ENCODE measurements around the gene RAET1G. TPM values are rescaled to one million over a fixed set of nuclear protein-coding genes. Genes with fewer than 3 reads are reported as not detected.

The RAET1G gene
- total RNA-seq, 4 donors from 2014 or later, result 3.6 to 19.5 (median 10.8) TPM; not detected in 1

DNA sequence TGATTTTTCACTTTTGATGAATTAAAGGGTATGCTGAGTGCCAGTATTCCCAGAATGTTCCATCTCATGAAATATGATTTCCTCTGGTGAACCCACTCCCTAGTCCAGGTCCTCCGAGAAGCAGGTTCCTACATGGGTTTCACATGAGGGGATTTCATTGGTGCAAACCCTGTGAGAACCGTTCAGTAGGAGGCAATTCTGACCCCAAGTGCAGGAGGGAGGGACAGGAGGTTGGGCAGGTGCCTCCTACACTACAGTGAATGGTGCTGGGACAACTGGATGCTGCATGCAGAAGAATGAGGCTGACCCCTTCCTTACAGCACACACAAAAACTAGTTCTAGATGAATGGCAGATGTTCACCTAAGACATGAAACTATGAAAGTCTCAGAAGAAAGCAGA is 13.8 kb upstream of the RAET1G start:
- no peak for ATAC-seq (ENCODE audit: low FRiP score)
- no peak for TF ChIP-seq CTCF (IDR thresholded peaks at IDR 0.05)
- no peak for DNase-seq (ENCODE audit: low spot score)

GRCh38 chr6:149935668-149936067 is 12.7 kb upstream of the RAET1G start:
- DNase-seq (ENCODE audit: low spot score) (no peak), ATAC-seq (ENCODE audit: low FRiP score) (no peak)
- no peak for TF ChIP-seq CTCF (IDR thresholded peaks at IDR 0.05)

DNA sequence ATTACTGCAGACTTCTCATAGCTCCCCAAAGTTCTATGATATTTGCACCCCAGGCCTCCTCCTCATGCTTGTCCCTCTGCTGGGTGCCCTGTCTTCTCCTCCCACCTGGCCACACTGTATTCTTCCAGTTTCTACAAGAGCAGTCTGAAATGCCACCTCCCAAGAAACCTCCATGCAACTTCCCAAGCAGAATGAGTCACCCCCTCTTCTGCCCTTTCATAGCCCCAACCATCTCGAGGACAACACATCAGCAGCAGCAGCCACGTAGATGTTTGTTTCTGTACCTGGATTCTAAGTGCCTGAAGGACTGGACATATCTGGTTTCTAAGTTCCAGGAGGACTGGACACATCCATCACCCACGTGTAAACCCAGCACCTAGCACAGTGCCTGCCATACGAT is 12.3 kb upstream of the RAET1G start:
- no peak for DNase-seq (ENCODE audit: low spot score)
- ATAC-seq (ENCODE audit: low FRiP score), result peak; percentile 33
- no peak for TF ChIP-seq CTCF (IDR thresholded peaks at IDR 0.05)

- ATAC-seq (ENCODE audit: low FRiP score) (no peak), DNase-seq (ENCODE audit: low spot score) (peak; percentile 89)
- TF ChIP-seq CTCF (IDR thresholded peaks at IDR 0.05), result peak in 1 of 3 donors; percentile 35
Observed at GRCh38 chr6:149934249-149935156, 11.6 kb upstream of the RAET1G start.

DNA sequence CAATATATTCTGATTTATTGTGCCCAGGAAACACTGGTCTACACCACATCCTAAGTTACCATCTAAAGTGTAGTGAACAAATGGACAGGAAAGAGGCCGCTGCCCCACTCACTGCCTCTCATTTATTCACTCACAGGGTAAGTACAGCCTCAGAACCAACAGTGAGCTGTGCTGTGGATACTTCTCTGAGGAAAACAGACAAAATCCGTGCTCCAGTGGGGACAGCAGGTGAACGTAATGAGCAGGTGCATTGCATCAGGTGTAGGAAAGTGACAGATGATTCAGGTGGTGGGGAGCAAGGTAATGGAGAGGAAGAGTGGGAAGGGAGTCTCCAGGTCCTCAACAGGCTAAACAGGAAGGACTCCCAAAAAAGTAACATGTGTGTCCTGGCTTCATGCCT is 10.5 kb upstream of the RAET1G start:
- DNase-seq (ENCODE audit: low spot score) (no peak), ATAC-seq (ENCODE audit: low FRiP score) (no peak)
- TF ChIP-seq CTCF (IDR thresholded peaks at IDR 0.05), result no peak

- TF ChIP-seq CTCF (IDR thresholded peaks at IDR 0.05), result no peak
- DNase-seq (ENCODE audit: low spot score) (no peak), ATAC-seq (ENCODE audit: low FRiP score) (no peak)
Observed at GRCh38 chr6:149933036-149933435, 10.1 kb upstream of the RAET1G start.

DNA sequence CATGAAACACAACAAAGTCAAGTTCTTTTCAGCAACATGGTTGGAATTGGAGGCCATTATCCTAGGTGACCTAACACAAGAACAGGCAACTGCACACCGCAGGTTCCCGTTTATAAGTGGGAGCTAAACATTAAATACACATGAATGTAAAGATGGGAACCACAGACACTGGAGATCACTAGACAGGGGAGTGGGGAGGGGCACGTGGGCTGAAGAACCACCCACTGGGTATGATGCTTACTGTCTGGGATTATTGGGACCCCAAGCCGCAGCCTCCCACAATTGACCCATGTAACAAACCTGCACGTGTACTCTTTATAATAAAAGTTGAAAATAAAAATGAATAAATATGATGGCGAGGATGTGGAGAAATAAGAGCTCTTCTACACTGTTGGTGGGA is 8.6 kb upstream of the RAET1G start:
- no peak for ATAC-seq (ENCODE audit: low FRiP score)
- DNase-seq (ENCODE audit: low spot score), result no peak
- TF ChIP-seq CTCF (IDR thresholded peaks at IDR 0.05), result no peak

Measured in omental fat pad (tissue), 4 donors.